H1 (cell line): ENCODE measurements around the gene SOS1. TPM values are rescaled to one million over a fixed set of nuclear protein-coding genes. Genes with fewer than 3 reads are reported as not detected.

ENCODE experiments used
- CTCF ChIA-PET: fragments of 300-600 bp; sonication (Branson Sonifier 250); formaldehyde crosslinking; loops from one replicate; lab custom pipeline; 2021; ENCODE audit not compliant: partially characterized antibody; lab: Charles Lee
- POLR2A ChIA-PET: fragments of 300-600 bp; sonication (Branson Sonifier 250); formaldehyde crosslinking; loops from one replicate; lab custom pipeline; 2021; ENCODE audit warnings: inconsistent platforms; ENCODE audit not compliant: partially characterized antibody; lab: Charles Lee
- DNase-seq, 2 experiments: peaks; one replicate each; pipeline versions ENCODE4 v3.0.0 to v3.0.0-alpha.2; 2010 to 2022; ENCODE audit warnings: low spot score in 2 of 2, low read depth in 1 of 2, mixed read lengths in 1 of 2
- FAIRE-seq: peaks from 2 replicates; lab custom pipeline; 2011; peaks lifted over from hg19 to GRCh38; lab: Jason Lieb, UNC
- H2AFZ ChIP-seq: 2 replicates; pipeline ENCODE4 v1.8.1; 2012; ENCODE audit warnings: low read length, inconsistent platforms
- H2AK5ac ChIP-seq: 2 replicates; pipeline ENCODE4 v1.6.1; 2013; ENCODE audit warnings: low read depth, low read length
- H2BK120ac ChIP-seq: replicated peaks from 2 replicates; pipeline ENCODE3; 2013; ENCODE audit warnings: low read depth, low read length, inconsistent platforms
- H2BK12ac ChIP-seq: 2 replicates; pipeline ENCODE4 v1.6.1; 2013; ENCODE audit warnings: low read depth, low read length
- H2BK15ac ChIP-seq: 2 replicates; pipeline ENCODE4 v1.6.1; 2013; ENCODE audit warnings: low read length
- H2BK20ac ChIP-seq: 2 replicates; pipeline ENCODE4 v1.6.1; 2013; ENCODE audit warnings: low read length
- H2BK5ac ChIP-seq: 2 replicates; pipeline ENCODE4 v1.6.1; 2013; ENCODE audit warnings: low read depth, low read length
- H3K14ac ChIP-seq: 2 replicates; pipeline ENCODE4 v1.6.1; 2013; ENCODE audit warnings: inconsistent platforms; ENCODE audit not compliant: insufficient read length
- H3K18ac ChIP-seq: 2 replicates; pipeline ENCODE4 v1.6.1; 2013; ENCODE audit warnings: low read length; ENCODE audit errors: extremely low read depth
- H3K23ac ChIP-seq: 2 replicates; pipeline ENCODE4 v1.6.1; 2013; ENCODE audit warnings: inconsistent platforms; ENCODE audit not compliant: insufficient read length
- H3K23me2 ChIP-seq: 2 replicates; pipeline ENCODE4 v1.6.1; 2013; ENCODE audit warnings: low read depth, low read length
- H3K27ac ChIP-seq: 2 replicates; pipeline ENCODE4 v1.6.1; 2011; ENCODE audit warnings: low read depth, low read length, inconsistent platforms
- H3K27me3 ChIP-seq, 4 experiments: replicated peaks in 1 of 4; 1 replicate in 1 of 4; 2 replicates in 3 of 4; pipeline versions ENCODE4 v1.6.1 to v1.8.1; 2011 to 2013; ENCODE audit warnings: low read length in 3 of 4, mild to moderate bottlenecking in 3 of 4, inconsistent platforms in 2 of 4, mixed read lengths in 2 of 4, moderate library complexity in 1 of 4; ENCODE audit not compliant: control insufficient read depth in 3 of 4, insufficient read depth in 3 of 4; ENCODE audit errors: extremely low read depth in 1 of 4
- H3K36me3 ChIP-seq, 4 experiments: 2 replicates each; pipeline versions ENCODE4 v1.6.1 to v1.8.1; 2011 to 2013; ENCODE audit warnings: mild to moderate bottlenecking in 4 of 4, low read length in 3 of 4, moderate library complexity in 2 of 4, control low read depth in 1 of 4, inconsistent platforms in 1 of 4; ENCODE audit not compliant: insufficient read depth in 4 of 4, control insufficient read depth in 2 of 4
- H3K4ac ChIP-seq: replicated peaks from 2 replicates; pipeline ENCODE3; 2013; ENCODE audit warnings: low read length, low read depth, mixed read lengths, inconsistent platforms; ENCODE audit not compliant: insufficient read length
- H3K4me1 ChIP-seq, 4 experiments: replicated peaks in 1 of 4; 1 replicate in 1 of 4; 2 replicates in 3 of 4; pipeline versions ENCODE4 v1.6.1 to v1.8.1; 2011 to 2013; ENCODE audit warnings: low read length in 3 of 4, inconsistent platforms in 2 of 4, mixed read lengths in 1 of 4; ENCODE audit not compliant: insufficient read depth in 4 of 4, control insufficient read depth in 3 of 4
- H3K4me2 ChIP-seq, 2 experiments: 2 replicates each; pipeline versions ENCODE4 v1.6.1 to v1.8.1; 2011 to 2013; ENCODE audit warnings: low read depth in 2 of 2, low read length in 2 of 2, control low read depth in 1 of 2, inconsistent platforms in 1 of 2, mild to moderate bottlenecking in 1 of 2; ENCODE audit not compliant: insufficient read depth in 1 of 2
- H3K4me3 ChIP-seq, 4 experiments: fragments of 200-600, 300-600 bp in 1 of 4; sonication (generic), shearing (Covaris generic), sonication (Bioruptor Twin) in 1 of 4; 2 replicates each; pipeline versions ENCODE4 v1.5.1 to v1.8.1; 2011 to 2016; ENCODE audit warnings: low read length in 4 of 4, low read depth in 3 of 4, control low read depth in 2 of 4, inconsistent platforms in 2 of 4, mild to moderate bottlenecking in 2 of 4, mixed read lengths in 1 of 4, moderate library complexity in 1 of 4; ENCODE audit not compliant: insufficient read depth in 2 of 4; ENCODE audit errors: extremely low read depth in 1 of 4
- H3K56ac ChIP-seq: replicated peaks from 2 replicates; pipeline ENCODE3; 2013; ENCODE audit warnings: low read depth, mild to moderate bottlenecking, mixed read lengths, low read length, inconsistent platforms; ENCODE audit not compliant: insufficient read length
- H3K79me1 ChIP-seq: 2 replicates; pipeline ENCODE4 v1.6.1; 2013; ENCODE audit warnings: low read depth, low read length, control low read depth
- H3K79me2 ChIP-seq, 2 experiments: 2 replicates each; pipeline versions ENCODE4 v1.6.1 to v1.8.1; 2012 to 2013; ENCODE audit warnings: low read length in 2 of 2, mild to moderate bottlenecking in 2 of 2, inconsistent platforms in 1 of 2; ENCODE audit not compliant: insufficient read depth in 2 of 2, control insufficient read depth in 1 of 2
- H3K9ac ChIP-seq, 4 experiments: replicated peaks in 1 of 4; 1 replicate in 1 of 4; 2 replicates in 3 of 4; pipeline versions ENCODE4 v1.6.1 to v1.8.1; 2011 to 2013; ENCODE audit warnings: low read depth in 3 of 4, low read length in 3 of 4, control low read depth in 2 of 4, mild to moderate bottlenecking in 2 of 4, moderate library complexity in 2 of 4, inconsistent platforms in 1 of 4; ENCODE audit errors: extremely low read depth in 1 of 4
- H3K9me3 ChIP-seq, 2 experiments: 2 replicates each; pipeline versions ENCODE4 v1.6.1 to v1.8.1; 2012 to 2013; ENCODE audit warnings: mild to moderate bottlenecking in 2 of 2, moderate library complexity in 2 of 2, control low read depth in 1 of 2, inconsistent platforms in 1 of 2, low read depth in 1 of 2, low read length in 1 of 2, mixed read lengths in 1 of 2; ENCODE audit not compliant: insufficient read depth in 2 of 2
- H4K20me1 ChIP-seq, 2 experiments: replicated peaks in 1 of 2; 2 replicates each; pipeline versions ENCODE3 to v1.8.1; 2011 to 2013; ENCODE audit warnings: inconsistent platforms in 2 of 2, low read length in 2 of 2, mild to moderate bottlenecking in 1 of 2; ENCODE audit not compliant: insufficient read depth in 2 of 2, control insufficient read depth in 1 of 2
- H4K5ac ChIP-seq: 2 replicates; pipeline ENCODE4 v1.6.1; 2013; ENCODE audit warnings: low read length, low read depth, mixed read lengths, inconsistent platforms; ENCODE audit not compliant: insufficient read length
- H4K8ac ChIP-seq: 2 replicates; pipeline ENCODE4 v1.8.0; 2013; ENCODE audit warnings: mild to moderate bottlenecking, moderate library complexity, low read length, inconsistent platforms; ENCODE audit not compliant: insufficient read depth; ENCODE audit errors: extremely low read depth
- H4K91ac ChIP-seq: replicated peaks from 2 replicates; pipeline ENCODE3; 2013; ENCODE audit warnings: low read length, mixed read lengths, inconsistent platforms; ENCODE audit not compliant: insufficient read length
- CBX5 ChIP-seq: fragments of 300-800, 300-1000 bp; sonication (generic); IDR thresholded peaks from 2 replicates; pipeline ENCODE4 v1.7.1; 2016; ENCODE audit warnings: antibody characterized with exemption, low read length, low read depth
- CHD2 ChIP-seq: IDR thresholded peaks from 2 replicates; pipeline ENCODE4 v1.6.1; 2012; ENCODE audit warnings: low read length, improper control_type of control experiment
- HDAC6 ChIP-seq: IDR thresholded peaks from one replicate; pipeline ENCODE4 v1.7.1; 2012; ENCODE audit warnings: low read depth, mild to moderate bottlenecking, inconsistent platforms, low read length, moderate library complexity
- MAX ChIP-seq: IDR thresholded peaks from 2 replicates; pipeline ENCODE4 v1.6.1; 2012; ENCODE audit warnings: inconsistent platforms
- POU5F1 ChIP-seq: IDR thresholded peaks from 2 replicates; pipeline ENCODE4 v1.6.1; 2011; ENCODE audit warnings: low read depth, mild to moderate bottlenecking, low read length, moderate library complexity
- SRF ChIP-seq: IDR thresholded peaks from 2 replicates; pipeline ENCODE4 v1.6.1; 2011; ENCODE audit warnings: mild to moderate bottlenecking, low read depth, low read length, moderate library complexity
- TCF12 ChIP-seq: IDR thresholded peaks from 2 replicates; pipeline ENCODE4 v1.6.1; 2011; ENCODE audit warnings: low read depth, mild to moderate bottlenecking, low read length
- ZNF274 ChIP-seq: IDR thresholded peaks from 2 replicates; pipeline ENCODE4 v1.7.0; 2012; ENCODE audit warnings: low read length, borderline replicate concordance; ENCODE audit errors: extremely low read depth
- WGBS, 2 experiments: shearing (Covaris generic) in 1 of 2; methylation state at CpG; one replicate each; pipeline versions ENCODE4 v1.1.6 to v1.1.7; 2013 to 2015; ENCODE audit warnings: low lambda C conversion rate in 2 of 2, mixed read lengths in 2 of 2, inconsistent platforms in 1 of 2, low coverage in 1 of 2, missing lambda C conversion rate in 1 of 2; ENCODE audit not compliant: insufficient replicate concordance in 2 of 2, insufficient coverage in 1 of 2, insufficient read length in 1 of 2; ENCODE audit errors: extremely low coverage in 1 of 2, missing lambda C conversion rate in 1 of 2; 5-methylcytosine and 5-hydroxymethylcytosine counted together
- polyA plus RNA-seq, 7 experiments: library from polyadenylated mRNA; depleted of rRNA in 3 of 7; stranded (reverse) in 5 of 7; unstranded in 2 of 7; fragments of >200 nt in 5 of 7; fragments of 200-250 nt in 2 of 7; gene quantifications; 1 replicate in 5 of 7; 2 replicates in 1 of 7; 4 replicates in 1 of 7; pipeline versions ENCODE4 v1.2.1 to v1.2.3, GENCODE V29; 2011 to 2013; ENCODE audit warnings: missing spikeins in 2 of 7, mixed read lengths in 2 of 7
- total RNA-seq: library from RNA; stranded (reverse); fragmentation: NEBNext Ultra II Directional; extraction: Animal tissue kit (Norgen Biotek cat#: 25700); gene quantifications from 2 replicates; pipeline ENCODE4 v1.2.1, GENCODE V29; 2021

The SOS1 gene
- total and polyA plus RNA-seq, 2 of the 8 experiments (the other 6 are each of a cell fraction or from before 2014, with no cell fraction given) = 25.7 to 27.0 TPM

GRCh38 chr2:39158351-39158750 lies 37.5 kb upstream of the SOS1 start:
- CTCF ChIA-PET = no interaction called here
- H3K4me2 ChIP-seq = no peak overlapping the region
- no peak overlapping the region for H4K91ac ChIP-seq
- H2AK5ac ChIP-seq = no peak overlapping the region
- FAIRE-seq = no peak
- no peak for TF ChIP-seq TCF12
- no peak for TF ChIP-seq SRF
- TF ChIP-seq POU5F1 = no peak
- TF ChIP-seq CHD2 = no peak
- no peak for TF ChIP-seq ZNF274
- no peak for TF ChIP-seq CBX5
- TF ChIP-seq HDAC6 = no peak
- TF ChIP-seq MAX = no peak
- TF ChIP-seq, all 59 proteins: peak for 0
- H3K9me3 ChIP-seq = no peaks in the 10 kb centered on the region
- no peak overlapping the region for H3K14ac ChIP-seq
- no peaks in the 10 kb centered on the region for H4K20me1 ChIP-seq
- no peak overlapping the region for H3K4me3 ChIP-seq
- H2BK120ac ChIP-seq = no peak overlapping the region
- H3K56ac ChIP-seq = no peak overlapping the region
- no peaks in the 10 kb centered on the region for H3K79me2 ChIP-seq
- no peak overlapping the region for H2BK12ac ChIP-seq
- WGBS, 2 experiments = 89% methylated on average over 4 of the region's 4 CpGs; no CpG with 5 or more reads in 1 of the 2 experiments
- H3K23ac ChIP-seq = no peak overlapping the region
- H3K18ac ChIP-seq = no peak overlapping the region
- H2BK5ac ChIP-seq = no peak overlapping the region
- no peak overlapping the region for H4K5ac ChIP-seq
- DNase-seq = no peak
- POLR2A ChIA-PET = no interaction called here
- H4K8ac ChIP-seq = no peak overlapping the region
- H3K27me3 ChIP-seq = no peaks in the 10 kb centered on the region
- H3K27ac ChIP-seq = no peak overlapping the region
- H3K4ac ChIP-seq = no peak overlapping the region
- no peak overlapping the region for H2BK20ac ChIP-seq
- no peaks in the 10 kb centered on the region for H3K79me1 ChIP-seq
- no peak overlapping the region for H3K9ac ChIP-seq
- H2AFZ ChIP-seq = no peak overlapping the region
- H3K4me1 ChIP-seq = peaks cover 0 to 4% (median 1%) of the 10 kb centered on the region in 4 experiments; a peak in 2 of 7 replicates
- no peak overlapping the region for H2BK15ac ChIP-seq
- H3K23me2 ChIP-seq = no peaks in the 10 kb centered on the region
- no peaks in the 10 kb centered on the region for H3K36me3 ChIP-seq
